ENCODE measurements around the gene NSMCE3.

The NSMCE3 gene

GRCh38 chr15:29294732-29295325 is 25.2 kb upstream of the NSMCE3 start:
- TF ChIP-seq Cebpa-rat (IDR thresholded peaks at IDR 0.05) = no peak
- no peaks in the 10 kb centered on the region for H3K36me3 ChIP-seq
- peaks cover 0 to 7% (median 0%) of the 10 kb centered on the region in 11 experiments; a peak in 3 of 22 replicates for H3K9me3 ChIP-seq (replicated peaks in 1 of 11)
- no peak overlapping the region for H3K4me3 ChIP-seq
- H3K27me3 ChIP-seq = no peaks in the 10 kb centered on the region
- H3K9ac ChIP-seq = no peak overlapping the region
- no peaks in the 10 kb centered on the region for H4K20me1 ChIP-seq
- H3K4me2 ChIP-seq = no peak overlapping the region
- no peaks in the 10 kb centered on the region for H3K4me1 ChIP-seq
- no peak overlapping the region for H3K27ac ChIP-seq

GRCh38 chr15:29291067-29291845 is 21.6 kb upstream of the NSMCE3 start:
- Histone ChIP-seq H3K4me2 (no peak overlapping the region), H3K4me1 (no peaks in the 10 kb centered on the region), H4K20me1 (no peaks in the 10 kb centered on the region), H3K4me3 (no peak overlapping the region), H3K36me3 (no peaks in the 10 kb centered on the region), H3K27me3 (no peaks in the 10 kb centered on the region), H3K9me3 (replicated peaks in 1 of 11) (no peaks in the 10 kb centered on the region), H3K9ac (no peak overlapping the region), H3K27ac (no peak overlapping the region)
- no peak for TF ChIP-seq Cebpa-rat (IDR thresholded peaks at IDR 0.05)

GRCh38 chr15:29289173-29289572 is 19.6 kb upstream of the NSMCE3 start:
- H3K36me3 ChIP-seq = no peaks in the 10 kb centered on the region
- no peak for TF ChIP-seq Cebpa-rat (IDR thresholded peaks at IDR 0.05)
- H3K9ac ChIP-seq = no peak overlapping the region
- H3K4me1 ChIP-seq = no peaks in the 10 kb centered on the region
- H3K27ac ChIP-seq = no peak overlapping the region
- no peaks in the 10 kb centered on the region for H4K20me1 ChIP-seq
- H3K4me3 ChIP-seq = no peak overlapping the region
- H3K9me3 ChIP-seq (replicated peaks in 1 of 11) = no peaks in the 10 kb centered on the region
- H3K27me3 ChIP-seq = no peaks in the 10 kb centered on the region
- H3K4me2 ChIP-seq = no peak overlapping the region

- TF ChIP-seq Cebpa-rat (IDR thresholded peaks at IDR 0.05) = no peak
- H3K27me3 ChIP-seq = no peaks in the 10 kb centered on the region
- no peaks in the 10 kb centered on the region for H4K20me1 ChIP-seq
- no peaks in the 10 kb centered on the region for H3K4me1 ChIP-seq
- no peaks in the 10 kb centered on the region for H3K36me3 ChIP-seq
- no peak overlapping the region for H3K4me2 ChIP-seq
- no peak overlapping the region for H3K9ac ChIP-seq
- H3K9me3 ChIP-seq (replicated peaks in 1 of 11) = peaks cover 16 to 24% (median 19%) of the 10 kb centered on the region in 11 experiments; a peak in 21 of 22 replicates
- H3K27ac ChIP-seq = no peak overlapping the region
- H3K4me3 ChIP-seq = no peak overlapping the region
These were observed 15.8 kb upstream of the NSMCE3 start for GRCh38 chr15:29285386-29285785.

- Histone ChIP-seq H3K9ac (no peak overlapping the region), H4K20me1 (no peaks in the 10 kb centered on the region), H3K4me2 (no peak overlapping the region), H3K4me3 (no peak overlapping the region), H3K36me3 (no peaks in the 10 kb centered on the region), H3K27me3 (no peaks in the 10 kb centered on the region), H3K9me3 (replicated peaks in 1 of 11) (peaks cover 16 to 24% (median 19%) of the 10 kb centered on the region in 11 experiments; a peak in 21 of 22 replicates), H3K4me1 (no peaks in the 10 kb centered on the region), H3K27ac (no peak overlapping the region)
- TF ChIP-seq Cebpa-rat (IDR thresholded peaks at IDR 0.05) = no peak
These were observed 13.8 kb upstream of the NSMCE3 start for GRCh38 chr15:29283381-29283780.

- H3K9me3 ChIP-seq (replicated peaks in 1 of 11) = peaks cover 16 to 24% (median 19%) of the 10 kb centered on the region in 11 experiments; a peak in 21 of 22 replicates
- no peak overlapping the region for H3K4me3 ChIP-seq
- no peak overlapping the region for H3K27ac ChIP-seq
- TF ChIP-seq Cebpa-rat (IDR thresholded peaks at IDR 0.05) = no peak
- no peaks in the 10 kb centered on the region for H3K27me3 ChIP-seq
- H4K20me1 ChIP-seq = no peaks in the 10 kb centered on the region
- no peaks in the 10 kb centered on the region for H3K4me1 ChIP-seq
- H3K4me2 ChIP-seq = no peak overlapping the region
- no peaks in the 10 kb centered on the region for H3K36me3 ChIP-seq
- H3K9ac ChIP-seq = no peak overlapping the region
These were observed 10.9 kb upstream of the NSMCE3 start for GRCh38 chr15:29280514-29280913.

GRCh38 chr15:29278436-29279105 is 8.9 kb upstream of the NSMCE3 start:
- no peak overlapping the region for H3K4me2 ChIP-seq
- H3K27me3 ChIP-seq = no peaks in the 10 kb centered on the region
- no peaks in the 10 kb centered on the region for H4K20me1 ChIP-seq
- peaks cover 16 to 24% (median 19%) of the 10 kb centered on the region in 11 experiments; a peak in 21 of 22 replicates for H3K9me3 ChIP-seq (replicated peaks in 1 of 11)
- no peak for TF ChIP-seq Cebpa-rat (IDR thresholded peaks at IDR 0.05)
- no peak overlapping the region for H3K9ac ChIP-seq
- no peak overlapping the region for H3K4me3 ChIP-seq
- no peaks in the 10 kb centered on the region for H3K36me3 ChIP-seq
- H3K4me1 ChIP-seq = no peaks in the 10 kb centered on the region
- H3K27ac ChIP-seq = no peak overlapping the region

GRCh38 chr15:29276366-29276765 is 6.7 kb upstream of the NSMCE3 start:
- no peak overlapping the region for H3K27ac ChIP-seq
- no peak overlapping the region for H3K9ac ChIP-seq
- H3K4me3 ChIP-seq = no peak overlapping the region
- no peak overlapping the region for H3K4me2 ChIP-seq
- no peaks in the 10 kb centered on the region for H3K36me3 ChIP-seq
- H3K27me3 ChIP-seq = no peaks in the 10 kb centered on the region
- no peaks in the 10 kb centered on the region for H4K20me1 ChIP-seq
- peaks cover 0 to 14% (median 4%) of the 10 kb centered on the region in 10 experiments; a peak in 12 of 20 replicates for H3K4me1 ChIP-seq
- TF ChIP-seq Cebpa-rat (IDR thresholded peaks at IDR 0.05) = no peak
- peaks cover under 1 to 2% (median 1%) of the 10 kb centered on the region in 11 experiments; a peak in 12 of 22 replicates for H3K9me3 ChIP-seq (replicated peaks in 1 of 11)

- H3K36me3 ChIP-seq = no peaks in the 10 kb centered on the region
- H3K27ac ChIP-seq = no peak overlapping the region
- no peaks in the 10 kb centered on the region for H3K9me3 ChIP-seq (replicated peaks in 1 of 11)
- H3K4me1 ChIP-seq = peaks cover 2 to 19% (median 9%) of the 10 kb centered on the region in 10 experiments
- no peak for TF ChIP-seq Cebpa-rat (IDR thresholded peaks at IDR 0.05)
- no peak overlapping the region for H3K9ac ChIP-seq
- H3K4me3 ChIP-seq = no peak overlapping the region
- no peak overlapping the region for H3K4me2 ChIP-seq
- no peaks in the 10 kb centered on the region for H3K27me3 ChIP-seq
- H4K20me1 ChIP-seq = no peaks in the 10 kb centered on the region
These were observed 6.2 kb upstream of the NSMCE3 start for GRCh38 chr15:29275855-29276254.
